Nephron (organoid): ENCODE measurements around the gene RRM1.
A peak's percentile ranks its signal among the peaks of the same experiment; 100 is the strongest.

ENCODE experiments used
- H3K27ac Mint-ChIP-seq, 3 experiments: 2 replicates each; pipeline ENCODE4 v1.8.0; 2020; ENCODE audit warnings: mixed read lengths in 3 of 3, mild to moderate bottlenecking in 2 of 3, moderate library complexity in 1 of 3
- H3K27me3 Mint-ChIP-seq: 2 replicates; pipeline ENCODE4 v1.8.0; 2021; ENCODE audit warnings: low read depth, mild to moderate bottlenecking, moderate library complexity, mixed read lengths
- H3K36me3 Mint-ChIP-seq: 2 replicates; pipeline ENCODE4 v1.8.0; 2020; ENCODE audit warnings: low read depth, mixed read lengths
- H3K4me1 Mint-ChIP-seq: 2 replicates; pipeline ENCODE4 v1.8.0; 2020; ENCODE audit warnings: mixed read lengths
- H3K4me3 Mint-ChIP-seq, 3 experiments: 2 replicates each; pipeline ENCODE4 v1.8.0; 2020; ENCODE audit warnings: mild to moderate bottlenecking in 3 of 3, mixed read lengths in 3 of 3, moderate library complexity in 2 of 3
- H3K9me3 Mint-ChIP-seq: 2 replicates; pipeline ENCODE4 v1.8.0; 2020; ENCODE audit warnings: mixed read lengths
- TF ChIP-seq, protein P1 (sequence below), 3 experiments: fragments of 200-600 bp; sonication (generic); IDR thresholded peaks; one replicate each; pipeline ENCODE4 v1.5.0; 2021; ENCODE audit warnings: antibody characterized with exemption in 3 of 3; ENCODE audit not compliant: unreplicated experiment in 3 of 3

RRM1 gene

DNA sequence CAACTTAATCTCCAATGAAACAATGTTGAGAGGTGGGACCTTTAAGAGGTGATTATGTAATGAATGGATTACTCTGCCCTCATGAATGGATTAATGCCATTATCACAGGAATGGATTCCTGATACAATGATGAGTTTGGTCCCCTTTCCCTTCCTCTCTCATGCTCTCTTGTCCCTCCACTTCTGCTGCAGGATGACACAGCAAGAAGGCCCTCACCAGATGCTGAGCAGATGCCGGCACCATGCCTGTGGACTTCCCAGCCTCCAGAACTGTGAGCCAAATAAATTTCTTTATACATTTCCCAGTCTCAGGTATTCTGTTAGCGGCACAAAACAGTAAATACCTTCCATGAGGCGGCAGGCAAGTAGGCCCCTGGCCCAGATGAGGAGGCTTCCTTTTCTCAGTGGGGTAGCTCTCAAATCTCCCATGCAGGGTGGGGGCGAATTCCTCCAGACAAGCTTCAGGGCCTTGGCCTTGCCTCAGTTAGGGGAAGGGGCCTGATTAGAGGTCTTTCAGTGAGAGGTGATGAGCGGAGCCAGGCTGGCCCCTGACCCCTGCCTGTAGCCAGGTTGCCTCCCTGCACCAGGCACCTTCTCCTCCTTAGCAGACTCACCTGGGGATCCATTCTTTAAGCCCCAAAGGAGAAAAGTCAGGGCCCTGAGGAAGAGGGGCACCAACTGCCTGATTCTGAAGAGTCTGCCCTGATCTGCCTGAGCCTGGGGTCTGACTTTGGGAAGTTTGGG, 86.0 kb downstream of the RRM1 start:
- Mint-ChIP-seq H3K4me1 (no peaks in the 10 kb centered on the region), H3K27ac (no peak overlapping the region), H3K36me3 (no peaks in the 10 kb centered on the region), H3K4me3 (no peak overlapping the region), H3K27me3 (peaks cover 7% of the 10 kb centered on the region), H3K9me3 (peaks cover 10% of the 10 kb centered on the region)
- TF ChIP-seq, protein P1, sequence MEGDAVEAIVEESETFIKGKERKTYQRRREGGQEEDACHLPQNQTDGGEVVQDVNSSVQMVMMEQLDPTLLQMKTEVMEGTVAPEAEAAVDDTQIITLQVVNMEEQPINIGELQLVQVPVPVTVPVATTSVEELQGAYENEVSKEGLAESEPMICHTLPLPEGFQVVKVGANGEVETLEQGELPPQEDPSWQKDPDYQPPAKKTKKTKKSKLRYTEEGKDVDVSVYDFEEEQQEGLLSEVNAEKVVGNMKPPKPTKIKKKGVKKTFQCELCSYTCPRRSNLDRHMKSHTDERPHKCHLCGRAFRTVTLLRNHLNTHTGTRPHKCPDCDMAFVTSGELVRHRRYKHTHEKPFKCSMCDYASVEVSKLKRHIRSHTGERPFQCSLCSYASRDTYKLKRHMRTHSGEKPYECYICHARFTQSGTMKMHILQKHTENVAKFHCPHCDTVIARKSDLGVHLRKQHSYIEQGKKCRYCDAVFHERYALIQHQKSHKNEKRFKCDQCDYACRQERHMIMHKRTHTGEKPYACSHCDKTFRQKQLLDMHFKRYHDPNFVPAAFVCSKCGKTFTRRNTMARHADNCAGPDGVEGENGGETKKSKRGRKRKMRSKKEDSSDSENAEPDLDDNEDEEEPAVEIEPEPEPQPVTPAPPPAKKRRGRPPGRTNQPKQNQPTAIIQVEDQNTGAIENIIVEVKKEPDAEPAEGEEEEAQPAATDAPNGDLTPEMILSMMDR (IDR thresholded peaks at IDR 0.05; ENCODE audit: unreplicated experiment in 3 of 3), result no peak

DNA sequence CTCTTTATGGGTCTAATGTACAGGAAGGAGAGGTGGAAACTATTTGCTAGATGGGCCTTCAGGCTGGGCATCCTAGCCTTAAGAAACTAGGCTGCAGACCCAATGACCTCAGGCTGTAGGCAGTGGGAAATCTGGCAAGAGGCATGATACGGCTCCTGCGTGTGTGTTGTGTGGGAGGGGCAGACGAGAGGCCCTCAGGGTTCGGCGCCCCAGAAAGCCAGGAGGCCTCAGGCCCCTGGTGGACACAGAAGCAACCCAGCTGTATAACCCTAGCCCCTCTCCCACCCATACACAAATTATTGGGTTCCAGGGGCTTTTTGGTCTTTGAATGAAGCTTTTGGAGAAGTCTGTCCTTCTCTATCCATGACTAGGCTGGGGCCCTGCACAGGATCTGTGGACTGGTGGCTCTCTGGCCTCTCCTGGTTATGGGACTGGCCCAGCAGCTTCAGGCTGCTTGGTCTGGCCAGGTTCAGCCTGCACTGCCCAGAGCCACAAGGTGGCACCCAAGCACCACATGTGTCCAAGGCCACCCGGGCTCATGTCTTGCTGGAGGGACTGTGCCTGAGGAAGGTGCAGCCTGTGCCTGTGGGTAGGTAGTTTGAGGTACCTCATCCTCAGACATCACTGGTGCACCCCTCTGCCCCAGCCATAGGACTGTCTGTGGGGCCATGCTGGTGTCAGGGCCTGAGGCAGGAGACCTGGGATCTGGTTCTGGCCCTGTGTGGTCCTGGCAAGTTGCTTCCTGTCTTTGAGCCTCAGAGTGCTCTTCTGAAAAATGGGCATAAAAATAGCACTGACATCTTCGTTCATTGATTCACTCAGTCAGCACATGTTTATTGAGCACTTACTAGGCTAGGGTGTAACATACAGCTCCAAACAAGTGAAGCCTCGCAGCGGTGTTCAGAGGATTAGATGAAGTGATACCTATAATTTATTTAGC, 87.5 kb downstream of the RRM1 start:
- peak overlapping the region in 1 of 3 experiments; percentile 44 for H3K27ac Mint-ChIP-seq
- TF ChIP-seq, protein P1 (IDR thresholded peaks at IDR 0.05; ENCODE audit: unreplicated experiment in 3 of 3), result peak; percentile 57 to 61 (median 58)
- no peaks in the 10 kb centered on the region for H3K36me3 Mint-ChIP-seq
- no peaks in the 10 kb centered on the region for H3K4me1 Mint-ChIP-seq
- peaks cover 4% of the 10 kb centered on the region for H3K27me3 Mint-ChIP-seq
- no peaks in the 10 kb centered on the region for H3K9me3 Mint-ChIP-seq
- no peak overlapping the region for H3K4me3 Mint-ChIP-seq

DNA sequence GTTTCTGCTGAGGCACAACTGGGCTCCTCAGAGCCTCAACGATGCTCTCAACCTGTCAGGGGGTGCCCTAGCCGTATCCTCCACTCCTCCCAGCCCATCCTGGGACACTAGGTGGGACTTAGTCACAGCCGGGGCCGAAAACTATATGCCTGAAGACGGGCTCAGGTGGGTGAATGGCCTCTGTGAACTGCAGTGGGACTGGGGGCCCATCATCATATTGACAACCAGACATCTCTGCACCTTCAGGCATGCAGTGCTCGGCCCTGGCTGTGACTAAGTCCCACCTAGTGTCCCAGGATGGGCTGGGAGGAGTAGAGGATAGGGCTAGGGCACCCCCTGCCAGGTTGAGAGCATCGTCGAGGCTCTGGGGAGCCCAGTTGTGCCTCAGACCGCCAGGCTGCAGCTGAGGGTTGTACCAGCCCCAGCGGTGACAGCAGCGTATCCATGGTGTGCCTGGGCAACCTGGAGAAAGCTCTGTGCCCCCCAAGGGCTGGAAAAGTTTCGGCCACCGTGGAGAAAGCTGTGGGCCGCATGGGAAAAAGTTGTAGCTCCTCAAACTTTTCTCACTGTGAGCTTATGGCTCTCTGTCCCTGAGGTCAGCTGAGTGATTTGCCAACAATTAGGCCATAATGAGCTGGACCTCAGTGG, 88.9 kb downstream of the RRM1 start:
- TF ChIP-seq, protein P1 (IDR thresholded peaks at IDR 0.05; ENCODE audit: unreplicated experiment in 3 of 3), result no peak
- Mint-ChIP-seq H3K4me1 (no peaks in the 10 kb centered on the region), H3K27ac (no peak overlapping the region), H3K36me3 (no peaks in the 10 kb centered on the region), H3K9me3 (no peaks in the 10 kb centered on the region), H3K27me3 (peaks cover 4% of the 10 kb centered on the region), H3K4me3 (no peak overlapping the region)

DNA sequence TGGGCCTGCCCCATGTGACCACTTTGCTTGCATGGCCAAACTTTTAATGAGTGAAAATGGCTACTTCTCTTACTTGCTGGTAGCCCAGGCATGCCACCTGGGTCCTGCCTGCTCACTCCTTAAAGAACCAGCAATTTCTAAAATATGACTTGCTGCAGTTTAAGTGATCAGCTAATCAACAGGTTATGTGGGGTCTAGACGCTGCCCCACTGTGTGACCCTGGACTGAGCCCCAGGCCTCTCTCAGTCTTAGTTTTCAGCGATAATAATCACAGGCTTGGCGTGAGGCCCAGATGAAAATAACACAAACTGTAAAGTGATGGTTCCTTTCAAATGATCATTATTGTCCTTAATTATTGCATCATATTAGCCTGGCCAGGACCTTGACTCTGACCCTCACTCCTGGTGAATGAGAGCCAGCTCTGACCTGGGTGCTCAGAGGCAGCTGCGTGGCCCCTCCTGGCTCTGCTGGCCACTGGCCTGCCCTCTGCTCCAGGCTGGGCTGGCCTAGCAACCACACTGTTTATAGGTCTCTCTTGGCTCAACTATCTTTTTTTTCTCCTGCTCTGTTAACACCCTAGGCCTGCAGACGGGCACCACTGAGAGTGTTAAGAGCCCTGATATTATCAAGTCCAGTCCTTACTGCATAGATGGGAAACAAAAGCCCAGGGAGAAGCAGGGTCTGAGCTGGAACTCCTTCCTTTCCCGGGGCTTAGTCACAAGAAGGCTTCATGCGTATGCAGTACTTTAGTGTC, 89.7 kb downstream of the RRM1 start:
- Mint-ChIP-seq H3K27ac (peak overlapping the region in 1 of 3 experiments; percentile 40), H3K4me3 (no peak overlapping the region), H3K36me3 (no peaks in the 10 kb centered on the region), H3K27me3 (peaks cover 4% of the 10 kb centered on the region), H3K9me3 (no peaks in the 10 kb centered on the region), H3K4me1 (no peaks in the 10 kb centered on the region)
- TF ChIP-seq, protein P1 (IDR thresholded peaks at IDR 0.05; ENCODE audit: unreplicated experiment in 3 of 3), result no peak

DNA sequence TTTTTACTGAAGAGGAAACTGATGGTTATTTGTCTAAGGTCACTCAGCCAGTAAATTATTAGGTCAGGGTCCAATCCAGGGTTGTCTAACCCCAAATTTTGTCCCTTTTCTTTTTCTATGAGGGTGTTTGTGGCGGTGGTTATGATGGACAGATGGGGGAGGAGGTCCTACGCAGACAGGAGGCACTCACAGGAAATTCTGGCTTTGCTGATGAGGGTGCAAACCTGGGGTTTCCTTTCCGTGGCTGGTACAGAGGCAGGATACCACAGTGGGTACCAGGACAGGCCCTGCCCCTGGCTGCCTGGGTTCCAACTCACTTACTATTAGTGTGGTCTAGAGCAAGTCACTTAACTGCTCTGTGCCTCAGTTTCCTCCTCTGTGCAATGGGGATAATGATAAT, 91.0 kb downstream of the RRM1 start:
- Mint-ChIP-seq H3K4me1 (no peaks in the 10 kb centered on the region), H3K36me3 (no peaks in the 10 kb centered on the region), H3K9me3 (no peaks in the 10 kb centered on the region), H3K27me3 (peaks cover 4% of the 10 kb centered on the region), H3K4me3 (peak overlapping the region; percentile 32 to 52 (median 49)), H3K27ac (no peak overlapping the region)
- TF ChIP-seq, protein P1 (IDR thresholded peaks at IDR 0.05; ENCODE audit: unreplicated experiment in 3 of 3), result no peak
